ENCODE data around the gene SORL1. TPM values are rescaled to one million over a fixed set of nuclear protein-coding genes. Genes with fewer than 3 reads are reported as not detected.

The SORL1 gene
- total RNA-seq, 2 donors from 2014 or later, result 66.1 to 121 TPM

DNA sequence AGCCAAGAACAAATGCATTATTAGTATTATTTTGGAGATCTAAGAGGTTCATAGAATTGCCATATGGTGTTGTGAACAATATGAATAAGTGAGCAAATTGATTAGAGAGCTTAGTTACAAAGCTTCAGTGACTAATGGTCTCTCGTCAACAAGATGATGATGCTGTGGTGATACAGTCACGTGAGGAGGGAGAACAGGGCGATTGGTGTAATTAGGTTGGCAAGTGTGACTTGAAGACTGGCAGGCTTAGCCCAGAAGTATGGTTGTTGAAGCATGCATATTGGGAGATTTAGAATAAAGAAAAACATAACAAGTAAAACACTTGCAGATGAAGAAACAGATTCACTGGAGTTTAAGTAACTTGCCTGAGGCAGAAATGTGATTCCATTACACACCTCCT lies 101.3 kb downstream of the SORL1 start:
- Histone ChIP-seq H3K4me3 (no peak overlapping the region), H3K27me3 (no peaks in the 10 kb centered on the region), H3K9me3 (no peaks in the 10 kb centered on the region), H3K9ac (ENCODE audit: low read depth in 2 of 2, low read length in 2 of 2) (no peak overlapping the region), H3K36me3 (peaks cover 3% of the 10 kb centered on the region), H3K27ac (peak overlapping the region; percentile 44), H3K4me1 (no peaks in the 10 kb centered on the region)
- TF ChIP-seq, protein P1, sequence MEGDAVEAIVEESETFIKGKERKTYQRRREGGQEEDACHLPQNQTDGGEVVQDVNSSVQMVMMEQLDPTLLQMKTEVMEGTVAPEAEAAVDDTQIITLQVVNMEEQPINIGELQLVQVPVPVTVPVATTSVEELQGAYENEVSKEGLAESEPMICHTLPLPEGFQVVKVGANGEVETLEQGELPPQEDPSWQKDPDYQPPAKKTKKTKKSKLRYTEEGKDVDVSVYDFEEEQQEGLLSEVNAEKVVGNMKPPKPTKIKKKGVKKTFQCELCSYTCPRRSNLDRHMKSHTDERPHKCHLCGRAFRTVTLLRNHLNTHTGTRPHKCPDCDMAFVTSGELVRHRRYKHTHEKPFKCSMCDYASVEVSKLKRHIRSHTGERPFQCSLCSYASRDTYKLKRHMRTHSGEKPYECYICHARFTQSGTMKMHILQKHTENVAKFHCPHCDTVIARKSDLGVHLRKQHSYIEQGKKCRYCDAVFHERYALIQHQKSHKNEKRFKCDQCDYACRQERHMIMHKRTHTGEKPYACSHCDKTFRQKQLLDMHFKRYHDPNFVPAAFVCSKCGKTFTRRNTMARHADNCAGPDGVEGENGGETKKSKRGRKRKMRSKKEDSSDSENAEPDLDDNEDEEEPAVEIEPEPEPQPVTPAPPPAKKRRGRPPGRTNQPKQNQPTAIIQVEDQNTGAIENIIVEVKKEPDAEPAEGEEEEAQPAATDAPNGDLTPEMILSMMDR (IDR thresholded peaks at IDR 0.05), result no peak
- DNase-seq, result no peak
- intact Hi-C loops (cut with DNase I), result no loop called here

- Histone ChIP-seq H3K27ac (peak overlapping the region; percentile 44), H3K9me3 (no peaks in the 10 kb centered on the region), H3K4me1 (no peaks in the 10 kb centered on the region), H3K27me3 (no peaks in the 10 kb centered on the region), H3K36me3 (peaks cover 5% of the 10 kb centered on the region), H3K9ac (ENCODE audit: low read depth in 2 of 2, low read length in 2 of 2) (no peak overlapping the region), H3K4me3 (no peak overlapping the region)
- intact Hi-C loops (cut with DNase I), result no loop called here
- TF ChIP-seq, protein P1 (IDR thresholded peaks at IDR 0.05), result no peak
- DNase-seq, result peak; percentile 86
Observed at GRCh38 chr11:121553806-121554205, 101.7 kb downstream of the SORL1 start.

DNA sequence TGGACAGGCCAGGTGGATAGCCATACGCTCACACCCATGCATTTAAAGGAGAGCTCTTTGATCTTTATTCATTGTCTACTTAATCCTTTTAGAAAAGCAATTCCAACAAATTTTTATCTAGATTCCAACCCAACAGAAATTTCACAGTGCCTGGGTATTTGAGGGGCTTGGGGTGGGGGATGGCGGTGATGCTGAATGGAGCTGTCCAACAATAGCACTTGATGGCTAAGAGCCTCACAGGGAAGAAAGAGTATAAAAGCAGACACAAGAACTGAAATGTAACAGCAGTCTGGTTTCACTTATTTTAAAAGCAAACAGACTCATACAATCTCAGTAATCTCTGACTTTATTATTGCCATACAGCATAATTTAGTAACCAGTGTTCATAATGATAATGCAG lies 102.4 kb downstream of the SORL1 start:
- Histone ChIP-seq H3K36me3 (peaks cover 5% of the 10 kb centered on the region), H3K27me3 (no peaks in the 10 kb centered on the region), H3K27ac (peak overlapping the region; percentile 44), H3K9ac (ENCODE audit: low read depth in 2 of 2, low read length in 2 of 2) (no peak overlapping the region), H3K4me1 (no peaks in the 10 kb centered on the region), H3K4me3 (no peak overlapping the region), H3K9me3 (no peaks in the 10 kb centered on the region)
- DNase-seq, result no peak
- TF ChIP-seq, protein P1 (IDR thresholded peaks at IDR 0.05), result no peak
- intact Hi-C loops (cut with DNase I), result no loop called here

- H3K4me3 ChIP-seq, result no peak overlapping the region
- H3K27ac ChIP-seq, result no peak overlapping the region
- peaks cover 5% of the 10 kb centered on the region for H3K36me3 ChIP-seq
- H3K27me3 ChIP-seq, result no peaks in the 10 kb centered on the region
- no peaks in the 10 kb centered on the region for H3K9me3 ChIP-seq
- H3K9ac ChIP-seq (ENCODE audit: low read depth in 2 of 2, low read length in 2 of 2), result no peak overlapping the region
- DNase-seq, result no peak
- TF ChIP-seq, protein P1 (IDR thresholded peaks at IDR 0.05), result no peak
- no peaks in the 10 kb centered on the region for H3K4me1 ChIP-seq
- intact Hi-C loops (cut with DNase I), result no loop called here
Observed at GRCh38 chr11:121555121-121555520, 103.0 kb downstream of the SORL1 start.

GRCh38 chr11:121556937-121557336 lies 104.8 kb downstream of the SORL1 start:
- Histone ChIP-seq H3K4me3 (no peak overlapping the region), H3K9me3 (no peaks in the 10 kb centered on the region), H3K9ac (ENCODE audit: low read depth in 2 of 2, low read length in 2 of 2) (no peak overlapping the region), H3K36me3 (peaks cover 5% of the 10 kb centered on the region), H3K4me1 (no peaks in the 10 kb centered on the region), H3K27ac (no peak overlapping the region), H3K27me3 (no peaks in the 10 kb centered on the region)
- TF ChIP-seq, protein P1 (IDR thresholded peaks at IDR 0.05), result no peak
- intact Hi-C loops (cut with DNase I), result no loop called here
- no peak for DNase-seq

DNA sequence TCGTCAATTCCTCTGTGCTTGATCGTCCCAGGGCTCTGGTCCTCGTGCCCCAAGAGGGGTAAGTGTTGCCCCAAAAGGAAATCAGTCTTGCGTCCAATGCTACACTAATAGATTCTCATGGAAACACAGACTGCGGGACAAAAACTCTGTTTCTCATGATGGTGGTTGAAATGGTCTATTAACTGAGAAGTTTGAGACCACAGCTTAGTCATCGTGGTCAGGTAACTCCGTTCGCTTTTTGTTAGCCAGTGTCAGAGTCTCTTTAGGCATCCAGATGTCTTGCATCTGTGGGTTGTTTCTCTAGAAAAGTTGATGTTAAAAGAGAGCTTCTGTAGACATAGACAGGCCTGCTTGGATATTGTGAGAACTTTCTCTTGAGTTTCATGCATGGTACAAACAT lies 105.2 kb downstream of the SORL1 start:
- Histone ChIP-seq H3K9ac (ENCODE audit: low read depth in 2 of 2, low read length in 2 of 2) (no peak overlapping the region), H3K4me1 (no peaks in the 10 kb centered on the region), H3K36me3 (peaks cover 5% of the 10 kb centered on the region), H3K27me3 (no peaks in the 10 kb centered on the region), H3K4me3 (no peak overlapping the region), H3K27ac (no peak overlapping the region), H3K9me3 (no peaks in the 10 kb centered on the region)
- intact Hi-C loops (cut with DNase I), result no loop called here
- DNase-seq, result no peak
- TF ChIP-seq, protein P1 (IDR thresholded peaks at IDR 0.05), result no peak

All from colonic mucosa (tissue), 4 donors.